ENCODE data around the gene USP12.
A peak's percentile ranks its signal among the peaks of the same experiment; 100 is the strongest.
"Not testable (repeated sequence)": the region's sequence is repeated elsewhere in the genome, so short reads cannot be mapped to it uniquely, and the experiment has no call there.

USP12 gene

DNA sequence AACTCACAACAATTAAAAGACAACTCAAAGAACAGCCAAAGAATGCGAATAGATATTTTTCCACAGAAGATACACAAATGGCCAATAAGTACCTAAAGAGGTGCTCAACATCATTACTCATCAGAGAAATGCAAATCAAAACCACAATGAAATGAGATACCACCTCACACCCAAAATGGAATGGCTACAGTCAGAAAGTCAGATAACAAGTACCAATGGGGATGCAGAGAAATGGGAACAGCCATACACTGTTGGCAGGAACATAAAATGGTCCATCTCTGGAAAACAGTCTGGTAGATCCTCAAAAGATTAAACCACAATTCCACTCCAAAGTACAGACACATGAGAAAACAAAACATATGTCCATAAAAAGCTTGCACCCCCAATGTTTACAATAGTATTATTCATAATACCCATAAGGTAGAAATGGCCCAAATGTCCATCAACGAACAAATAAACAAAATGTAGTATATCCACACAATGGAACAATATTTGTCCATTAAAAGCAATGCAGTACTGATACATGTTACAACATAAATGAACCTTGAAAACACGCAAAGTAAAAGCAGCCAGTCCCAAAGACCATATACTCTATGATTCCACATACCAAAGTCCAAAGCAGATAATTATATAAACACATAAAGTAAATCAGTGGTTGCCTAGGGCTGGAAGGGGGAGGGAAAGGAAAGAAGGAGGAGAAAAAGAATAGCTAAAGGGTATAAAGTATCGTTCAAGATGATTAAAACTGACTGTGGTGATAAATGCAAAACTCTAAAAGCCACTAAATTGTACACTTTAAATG is 19.6 kb downstream of the USP12 start:
- no peak for DNase-seq (ENCODE audit: low read depth in 4 of 4, low spot score in 1 of 4)

DNA sequence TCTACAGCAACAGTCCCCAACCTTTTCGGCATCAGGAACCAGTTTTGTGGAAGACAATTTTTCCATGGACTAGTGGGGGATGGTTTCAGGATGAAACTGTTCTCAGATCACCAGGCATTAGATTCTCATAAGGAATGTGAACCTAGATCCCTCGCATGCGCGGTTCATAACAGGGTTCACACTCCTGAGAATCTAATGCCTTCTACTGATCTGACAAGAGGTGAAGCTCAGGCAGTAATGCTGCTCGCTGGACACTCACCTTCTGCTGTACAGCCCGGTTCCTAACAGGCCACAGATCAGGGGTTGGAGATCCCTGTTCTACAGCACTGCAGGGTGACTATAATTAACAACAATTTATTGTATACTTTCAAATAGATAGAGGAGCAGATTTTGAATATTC is 21.9 kb downstream of the USP12 start:
- no peak for DNase-seq (ENCODE audit: low read depth in 4 of 4, low spot score in 1 of 4)

DNA sequence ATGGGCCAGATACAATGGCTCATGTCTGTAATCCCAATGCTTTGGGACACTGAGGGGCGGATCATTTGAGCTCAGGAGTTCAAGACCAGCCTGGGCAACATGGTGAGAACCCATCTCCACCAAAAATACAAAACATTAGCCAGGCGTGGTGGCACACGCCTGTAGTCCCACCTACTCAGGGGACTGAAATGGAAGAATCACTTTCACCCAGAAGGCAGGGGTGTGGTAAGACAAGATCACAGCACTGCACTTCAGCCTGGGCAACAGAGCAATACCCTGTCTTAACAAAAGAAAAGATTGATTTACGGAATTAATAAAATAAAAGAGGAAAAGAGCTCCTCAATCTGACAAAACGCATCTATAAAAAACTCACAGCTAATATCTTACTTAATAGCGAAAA is 22.7 kb downstream of the USP12 start:
- no peak for DNase-seq (ENCODE audit: low read depth in 4 of 4, low spot score in 1 of 4)

DNA sequence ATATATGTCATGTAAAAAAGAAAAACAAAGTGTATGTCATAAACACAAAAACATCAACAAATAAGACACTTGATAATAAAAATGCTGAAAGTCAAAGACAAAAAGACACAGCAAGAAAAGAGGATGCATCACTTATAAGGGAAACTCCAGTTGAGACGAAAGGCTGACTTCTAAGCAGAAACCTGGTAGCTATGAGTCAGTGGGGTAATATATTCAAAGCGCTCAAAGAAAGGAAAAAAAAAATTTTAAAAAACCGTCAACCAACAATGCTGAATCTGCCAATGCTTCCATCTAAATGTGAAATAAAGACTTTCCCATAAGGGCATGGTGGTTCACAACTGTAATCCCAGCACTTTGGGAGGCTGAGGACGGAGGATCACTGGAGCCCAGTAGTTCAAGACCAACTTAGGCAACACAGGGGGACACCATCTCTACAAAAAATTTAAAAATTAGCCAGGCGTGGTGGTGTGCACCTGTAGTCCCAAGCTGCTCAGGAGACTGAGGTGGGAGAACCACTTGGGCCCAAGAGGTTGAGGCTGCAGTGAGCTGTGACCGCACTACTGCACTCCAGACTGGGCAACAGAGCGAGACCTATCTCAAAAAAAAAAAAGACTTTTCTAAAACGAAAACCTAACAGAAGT is 24.0 kb downstream of the USP12 start:
- no peak for DNase-seq (ENCODE audit: low read depth in 4 of 4, low spot score in 1 of 4)

DNA sequence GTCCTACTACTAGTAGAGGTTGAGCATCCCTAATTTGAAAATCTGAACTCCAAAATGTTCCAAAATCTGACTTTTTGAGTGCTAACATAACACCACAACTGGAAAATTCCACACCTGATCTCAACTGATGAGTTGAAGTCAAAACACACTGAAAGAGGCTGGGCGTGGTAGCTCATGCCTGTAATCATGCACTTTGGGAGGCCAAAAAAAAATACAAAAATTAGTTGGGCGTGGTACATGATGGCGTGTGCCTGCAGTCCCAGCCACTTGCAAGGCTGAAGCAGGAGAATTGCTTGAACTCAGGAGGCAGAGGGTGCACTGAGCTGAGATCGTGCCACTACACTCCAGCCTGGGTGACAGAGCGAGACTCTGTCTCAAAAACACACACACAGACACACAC is 29.9 kb downstream of the USP12 start:
- no peak for DNase-seq (ENCODE audit: low read depth in 4 of 4, low spot score in 1 of 4)

DNA sequence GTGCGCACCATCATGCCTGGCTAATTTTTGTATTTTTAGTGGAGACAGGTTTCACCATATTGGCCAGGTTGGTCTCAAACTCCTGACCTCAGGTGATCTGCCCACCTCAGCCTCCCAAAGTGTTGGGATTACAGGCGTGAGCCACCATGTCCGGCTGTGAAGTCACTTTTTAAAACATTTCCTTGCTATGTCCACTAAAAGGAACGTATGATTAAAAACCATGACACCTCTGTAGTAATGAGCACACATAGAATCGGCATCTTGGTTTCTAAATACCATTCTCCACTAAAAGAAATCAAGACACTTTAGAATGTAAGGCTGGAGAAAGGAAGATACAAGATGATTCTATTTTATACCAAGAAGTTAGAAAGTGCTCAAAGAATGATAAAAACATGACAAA is 30.5 kb downstream of the USP12 start:
- not testable (repeated sequence) for DNase-seq (ENCODE audit: low read depth in 4 of 4, low spot score in 1 of 4)

DNA sequence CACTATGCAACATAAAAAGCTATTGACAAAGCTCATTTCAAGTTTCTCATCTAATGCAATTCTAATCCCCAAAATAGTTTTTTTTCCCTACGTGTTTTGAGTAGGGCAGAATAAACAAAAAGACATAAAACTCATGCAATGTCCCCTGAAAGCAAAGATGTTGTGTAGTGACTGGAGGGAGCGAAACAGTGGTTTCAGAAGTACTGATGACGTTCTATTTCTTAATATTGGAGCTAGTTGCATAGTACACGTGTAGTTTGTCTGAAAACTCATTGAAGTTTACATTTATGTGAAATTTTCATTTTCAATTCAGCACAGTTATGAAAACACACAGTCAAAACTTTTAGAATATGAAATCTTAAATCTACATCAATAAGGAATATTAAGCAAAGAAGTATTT is 31.6 kb downstream of the USP12 start:
- no peak for DNase-seq (ENCODE audit: low read depth in 4 of 4, low spot score in 1 of 4)

DNA sequence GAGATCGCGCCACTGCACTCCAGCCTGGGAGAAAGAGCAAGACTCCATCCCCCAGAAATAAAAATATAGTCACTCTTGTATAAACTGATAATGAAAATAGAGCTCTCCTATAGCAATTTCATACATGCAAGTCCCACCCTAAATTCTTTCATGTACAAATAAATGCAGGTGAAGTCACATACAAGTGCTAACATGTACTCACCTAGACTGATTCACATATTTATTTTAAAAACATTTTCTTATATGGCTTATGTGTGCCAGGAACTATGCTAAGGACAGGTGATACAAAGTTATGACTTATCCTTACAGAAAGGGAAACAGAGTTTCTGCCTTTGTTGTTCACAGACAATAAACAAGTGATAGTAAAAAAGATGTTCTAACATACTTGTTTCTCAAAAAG is 32.0 kb downstream of the USP12 start:
- DNase-seq (ENCODE audit: low read depth in 4 of 4, low spot score in 1 of 4), result no peak

DNA sequence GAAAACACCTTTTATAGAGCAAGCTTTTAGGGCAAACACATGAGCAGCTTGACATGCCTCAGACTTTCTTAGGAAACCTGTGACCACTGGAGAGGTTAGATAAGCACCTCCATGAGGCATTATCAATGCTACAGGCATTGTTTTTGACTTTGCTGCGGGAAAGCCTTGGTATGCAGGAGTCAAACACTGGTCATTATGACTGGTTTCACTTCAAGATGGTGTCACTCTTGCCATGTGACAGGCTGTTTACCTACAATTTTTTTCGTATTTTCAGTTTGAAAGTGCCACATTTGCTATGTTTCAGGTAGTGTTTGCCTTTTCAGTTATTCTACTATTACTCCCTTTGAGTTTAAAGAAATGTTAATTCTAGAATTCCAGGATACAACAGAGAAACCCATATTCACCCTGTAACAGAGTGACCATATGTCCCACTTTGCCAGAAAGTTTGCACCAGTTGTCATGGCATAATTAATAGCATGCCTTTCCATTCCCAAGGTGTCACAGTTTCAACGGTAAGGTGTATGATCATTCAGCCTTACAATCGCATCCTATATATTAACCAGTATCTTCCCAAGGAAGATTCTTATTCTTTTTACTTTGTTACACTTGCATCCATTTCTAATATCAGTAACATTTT is 33.0 kb downstream of the USP12 start:
- no peak for DNase-seq (ENCODE audit: low read depth in 4 of 4, low spot score in 1 of 4)

DNA sequence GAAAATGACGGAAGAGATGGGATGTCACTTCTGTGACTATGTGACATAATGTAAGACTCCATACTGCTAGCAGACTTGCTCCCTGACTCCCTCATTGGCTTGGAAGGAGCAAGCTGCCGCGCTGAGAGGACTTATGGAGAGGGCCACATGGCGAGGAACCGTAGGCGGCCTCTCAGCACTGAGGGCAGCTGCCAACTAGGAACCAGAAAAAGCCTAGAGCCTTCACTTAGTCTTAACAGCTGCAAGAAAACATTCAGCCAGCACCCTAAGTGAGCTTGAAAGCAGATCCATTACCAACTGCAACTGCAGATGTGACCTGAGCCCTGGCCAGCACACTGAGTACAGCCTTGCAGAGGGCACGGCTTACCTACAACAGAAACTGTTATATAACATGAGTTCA is 33.9 kb downstream of the USP12 start:
- DNase-seq (ENCODE audit: low read depth in 4 of 4, low spot score in 1 of 4), result no peak

DNA sequence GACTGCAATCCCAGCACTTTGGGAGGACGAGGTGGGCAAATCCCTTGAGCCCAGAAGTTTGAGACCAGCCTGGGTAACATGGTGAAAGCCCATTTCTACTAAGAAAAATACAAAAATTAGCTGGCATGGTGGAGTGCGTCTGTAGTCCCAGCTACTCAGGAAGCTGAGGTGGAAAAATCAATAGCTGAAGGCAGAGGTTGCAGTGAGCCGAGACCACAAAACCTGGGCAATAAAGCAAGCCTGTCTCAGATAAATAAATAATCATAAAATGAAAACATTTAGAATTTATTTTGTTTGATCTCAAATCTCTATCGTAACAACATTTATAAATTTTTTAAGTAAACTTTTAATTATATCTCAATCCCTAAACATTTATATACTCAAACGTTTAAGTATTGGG is 36.6 kb downstream of the USP12 start:
- DNase-seq (ENCODE audit: low read depth in 4 of 4, low spot score in 1 of 4), result no peak

DNA sequence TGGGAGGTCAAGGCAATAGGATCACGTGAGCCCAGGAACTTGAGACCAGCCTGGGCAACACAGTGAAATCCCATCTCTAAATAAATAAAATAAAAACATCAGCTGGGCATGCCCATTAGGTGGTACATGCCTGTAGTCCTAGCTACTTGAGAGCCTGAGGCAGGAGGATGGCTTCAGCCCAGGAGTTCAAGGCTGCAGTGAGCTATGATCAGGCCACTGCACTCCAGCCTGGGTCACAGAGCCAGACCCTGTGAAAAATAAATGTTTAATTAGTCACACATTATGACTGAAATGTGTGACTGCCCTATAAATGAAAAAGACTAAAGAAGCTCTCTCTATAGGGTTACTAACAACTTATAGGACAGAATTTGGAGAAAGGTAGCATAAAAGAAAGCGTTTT is 37.7 kb downstream of the USP12 start:
- DNase-seq (ENCODE audit: low read depth in 4 of 4, low spot score in 1 of 4), result no peak

DNA sequence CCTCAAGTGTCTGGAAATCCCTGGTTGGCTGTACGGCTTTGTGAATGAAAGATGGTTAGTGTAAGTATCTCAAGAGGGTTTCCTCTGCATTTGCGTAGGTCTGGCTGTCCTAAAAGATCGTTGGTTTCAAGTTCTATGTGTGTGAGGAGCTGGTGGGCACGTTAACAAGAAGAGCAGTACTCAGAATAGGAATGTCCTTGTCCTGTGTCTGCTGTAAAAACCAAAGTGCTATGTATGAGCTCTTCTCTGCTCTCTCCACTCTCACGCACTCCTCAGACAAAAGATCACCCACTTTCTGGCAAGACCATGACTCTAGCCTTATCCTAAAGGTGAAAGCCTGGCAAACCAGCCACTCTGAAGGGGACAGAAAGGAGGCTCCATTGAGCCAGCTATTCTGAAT is 39.1 kb downstream of the USP12 start:
- DNase-seq (ENCODE audit: low read depth in 4 of 4, low spot score in 1 of 4), result no peak

DNA sequence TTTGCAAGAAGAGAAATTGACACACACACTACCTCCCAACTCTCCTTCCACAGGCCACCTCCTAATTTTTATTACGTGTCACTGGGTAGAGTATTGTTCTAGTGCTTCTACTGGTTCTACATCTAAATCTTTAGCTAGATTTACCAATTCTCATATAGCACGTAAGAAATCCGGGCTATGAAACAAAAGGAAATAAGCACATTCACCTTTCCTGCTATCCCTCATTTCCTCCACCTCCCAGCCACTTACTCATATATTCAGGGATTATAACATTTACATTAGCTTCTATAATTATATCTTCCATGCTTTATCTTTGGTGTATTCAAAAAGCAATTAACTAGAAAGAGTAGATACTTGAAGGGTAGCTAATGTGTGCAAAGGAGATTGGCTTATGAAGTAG is 39.7 kb downstream of the USP12 start:
- DNase-seq (ENCODE audit: low read depth in 4 of 4, low spot score in 1 of 4), result no peak

DNA sequence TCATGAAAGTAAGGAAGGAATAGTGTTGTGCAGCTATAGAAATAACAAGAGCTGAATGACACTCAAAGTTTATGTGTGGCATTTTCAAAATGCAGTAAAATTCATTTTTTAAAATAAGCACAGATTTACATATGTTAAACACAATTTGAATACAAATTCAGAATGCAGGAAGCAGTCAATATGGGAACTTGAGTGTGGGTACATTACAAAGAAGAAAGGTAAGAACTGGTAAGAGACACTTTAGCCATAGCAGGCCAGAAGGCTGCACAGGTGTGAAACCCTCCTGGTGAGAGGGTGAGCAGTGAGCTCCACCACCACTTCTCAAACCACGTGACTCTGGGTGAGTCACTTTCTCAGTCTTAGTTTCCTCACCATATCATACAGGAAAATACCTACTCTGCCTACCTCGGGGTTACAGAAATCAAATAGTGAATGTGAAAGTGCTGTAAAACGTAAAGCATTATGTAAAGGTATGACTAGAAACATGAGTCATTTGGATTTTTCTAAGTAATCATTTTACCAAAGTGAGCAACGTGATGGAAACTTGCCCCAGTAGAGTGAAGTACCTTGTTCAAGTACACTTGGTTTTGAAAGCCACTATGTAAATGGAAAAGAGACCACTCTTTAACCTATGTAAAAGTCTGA is 40.5 kb downstream of the USP12 start:
- DNase-seq (ENCODE audit: low read depth in 4 of 4, low spot score in 1 of 4), result peak; percentile 35 to 66 (median 52)

DNA sequence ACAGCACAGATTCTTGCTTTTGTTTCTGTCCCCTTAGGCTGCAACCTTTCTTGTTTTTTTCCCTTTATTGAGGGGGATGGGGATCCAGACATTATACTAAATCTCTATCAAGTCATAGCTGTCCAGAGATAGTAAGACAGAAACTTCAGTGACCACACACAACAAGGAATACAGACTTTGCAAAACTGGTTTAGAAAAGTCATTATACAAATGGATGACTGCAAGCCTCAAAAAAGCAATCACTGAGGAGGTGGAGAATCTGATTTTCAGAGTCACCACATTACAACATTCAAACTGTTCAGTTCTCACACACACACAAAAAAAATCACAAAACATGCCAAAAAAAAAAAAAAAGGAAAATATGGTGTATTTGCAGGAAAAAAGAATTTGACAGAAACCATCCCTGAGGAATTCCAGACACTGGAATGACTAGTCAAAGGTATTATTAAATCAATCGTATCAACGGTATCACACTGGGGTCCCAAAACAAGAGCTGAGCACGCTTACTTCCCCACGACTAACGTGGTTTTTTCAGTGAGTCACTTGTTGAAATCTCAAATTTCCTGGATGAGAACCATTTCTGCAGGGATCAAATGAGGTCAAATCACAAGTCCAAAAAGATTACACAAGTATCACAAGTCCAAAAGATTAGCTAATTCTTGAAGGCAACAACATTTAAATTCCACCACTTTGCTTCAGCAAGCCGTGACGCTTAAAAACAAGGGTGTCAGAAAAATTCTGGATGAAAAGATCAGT is 41.2 kb downstream of the USP12 start:
- no peak for DNase-seq (ENCODE audit: low read depth in 4 of 4, low spot score in 1 of 4)

DNA sequence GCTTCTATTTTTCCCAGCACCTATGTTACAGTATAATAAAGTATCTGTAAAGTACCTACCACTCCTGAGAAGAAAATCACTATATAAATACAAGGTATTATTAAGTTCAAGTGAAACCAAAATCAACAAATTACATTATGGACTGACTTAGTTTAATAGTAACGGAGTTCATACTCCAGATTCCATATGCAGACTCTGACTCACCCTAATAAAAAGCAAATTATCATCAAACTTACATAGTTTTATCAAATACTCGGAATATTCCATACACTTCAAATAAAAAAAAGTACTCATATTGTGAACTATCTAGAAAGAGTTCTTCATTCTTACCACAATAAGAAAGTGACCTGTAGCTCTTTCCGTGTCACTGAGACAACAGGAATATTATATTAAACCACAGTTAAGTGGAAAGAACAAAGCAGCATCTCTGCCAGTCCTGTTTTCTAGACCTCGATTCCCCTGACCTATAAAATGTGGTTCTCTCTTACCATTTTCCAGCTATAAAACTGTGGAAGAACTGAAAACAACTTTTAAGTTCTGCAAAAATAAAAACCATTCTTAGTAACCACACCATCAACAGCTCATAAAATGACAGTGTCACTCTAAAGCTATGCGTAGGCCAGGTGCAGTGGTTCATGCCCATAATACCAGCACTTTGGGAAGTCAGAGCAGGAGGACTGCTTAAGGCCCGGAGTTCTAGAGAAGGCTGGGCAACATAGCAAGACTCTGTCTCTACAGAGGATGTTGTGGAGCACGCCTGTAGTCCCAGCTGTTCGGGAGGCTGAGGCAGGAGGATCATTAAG is 42.6 kb downstream of the USP12 start:
- no peak for DNase-seq (ENCODE audit: low read depth in 4 of 4, low spot score in 1 of 4)

DNA sequence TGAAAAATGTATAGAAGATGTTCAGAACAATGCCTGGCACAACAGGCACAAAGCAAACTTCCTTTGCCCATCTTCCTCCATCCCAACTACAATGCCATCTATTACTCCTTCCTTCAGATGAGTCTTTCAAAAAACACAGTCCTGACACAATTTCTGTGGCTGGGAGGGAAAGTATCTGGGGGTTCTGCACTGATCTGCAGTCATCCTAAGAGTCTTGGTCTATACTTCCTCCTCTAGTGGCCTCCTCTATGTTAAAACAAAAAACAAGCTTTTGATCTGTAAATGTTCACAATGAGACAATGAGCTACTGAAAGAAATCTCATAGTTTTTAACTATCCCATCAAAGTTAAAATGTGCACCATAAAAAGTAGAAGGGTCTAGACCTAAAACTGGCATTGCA is 44.8 kb downstream of the USP12 start:
- no peak for DNase-seq (ENCODE audit: low read depth in 4 of 4, low spot score in 1 of 4)

DNA sequence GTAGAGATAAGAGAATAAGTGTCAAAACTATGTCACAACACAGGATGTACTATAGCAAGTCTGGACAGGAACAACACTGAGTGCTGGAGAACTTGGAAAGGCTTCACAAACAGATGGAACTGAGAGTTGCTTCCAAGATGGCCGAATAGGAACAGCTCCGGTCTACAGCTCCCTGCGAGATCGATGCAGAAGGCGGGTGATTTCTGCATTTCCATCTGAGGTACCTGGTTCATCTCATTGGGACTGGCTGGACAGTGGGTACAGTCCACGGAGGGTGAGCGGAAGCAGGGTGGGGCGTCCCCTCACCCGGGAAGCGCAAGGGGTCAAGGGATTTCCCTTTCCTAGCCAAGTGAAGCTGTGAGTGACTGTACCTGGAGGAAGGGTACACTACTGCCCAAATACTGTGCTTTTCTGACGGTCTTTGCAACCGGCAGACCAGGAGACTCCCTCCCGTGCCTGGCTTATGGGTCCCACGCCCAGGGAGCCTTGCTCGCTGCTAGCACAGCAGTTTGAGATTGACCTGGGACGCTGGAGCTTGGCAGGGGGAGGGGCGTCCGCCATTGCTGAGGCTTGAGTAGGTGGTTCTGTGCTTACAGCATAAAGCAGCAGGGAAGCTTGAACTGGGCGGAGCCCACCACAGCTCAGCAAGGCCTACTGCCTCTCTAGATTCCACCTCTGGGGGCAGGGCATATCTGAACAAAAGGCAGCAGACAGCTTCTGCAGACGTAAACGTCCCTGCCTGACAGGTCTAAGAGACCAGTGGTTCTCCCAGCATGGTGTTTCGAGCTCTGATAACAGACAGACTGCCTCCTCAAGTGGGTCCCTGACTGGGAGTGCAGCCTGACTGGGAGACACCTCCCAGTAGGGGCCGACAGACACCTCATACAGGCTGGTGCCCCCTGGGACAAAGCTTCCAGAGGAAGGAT is 46.0 kb downstream of the USP12 start:
- DNase-seq (ENCODE audit: low read depth in 4 of 4, low spot score in 1 of 4), result no peak

All from stimulated activated CD4-positive, alpha-beta T cell treated with anti-CD3 and anti-CD28 coated beads, Interleukin-1b, Interleukin-23, amount 100 ng/mL, for 24 hours (primary cell).